NCI-H1694 (cell line): ENCODE measurements around the gene RAD18.

Source experiments
- DNase-seq: peaks from one replicate; lab custom pipeline; 2025; lab: John Stamatoyannopoulos, UW

The RAD18 gene

GRCh38 chr3:8963137-8963853 lies at the start of gene RAD18:
Gene RAD18 (minus strand): TSS chr3:8963472. CDS start chr3:8963385, 87 bp downstream.
- peak; percentile 36 for DNase-seq

DNA sequence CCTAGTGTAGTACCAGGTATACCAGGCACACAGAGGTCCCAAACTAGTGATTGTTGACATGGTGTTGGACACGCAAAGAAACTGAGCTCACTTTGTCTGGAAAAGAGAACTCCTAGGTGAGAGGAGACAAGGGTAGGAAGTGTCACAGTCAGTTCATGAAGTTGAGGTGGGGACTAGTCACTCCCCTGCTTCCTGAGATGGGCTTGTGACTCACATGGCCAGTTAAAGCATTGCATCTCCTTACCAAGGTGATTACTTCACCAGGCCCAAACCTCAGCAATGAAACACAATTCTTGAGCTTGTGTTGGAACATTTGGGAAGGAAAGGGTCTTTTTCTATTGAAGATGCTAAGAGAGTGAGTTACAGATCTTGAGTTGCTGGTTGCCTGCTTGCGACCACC lies 49.2 kb upstream of the RAD18 start:
- DNase-seq = no peak

DNA sequence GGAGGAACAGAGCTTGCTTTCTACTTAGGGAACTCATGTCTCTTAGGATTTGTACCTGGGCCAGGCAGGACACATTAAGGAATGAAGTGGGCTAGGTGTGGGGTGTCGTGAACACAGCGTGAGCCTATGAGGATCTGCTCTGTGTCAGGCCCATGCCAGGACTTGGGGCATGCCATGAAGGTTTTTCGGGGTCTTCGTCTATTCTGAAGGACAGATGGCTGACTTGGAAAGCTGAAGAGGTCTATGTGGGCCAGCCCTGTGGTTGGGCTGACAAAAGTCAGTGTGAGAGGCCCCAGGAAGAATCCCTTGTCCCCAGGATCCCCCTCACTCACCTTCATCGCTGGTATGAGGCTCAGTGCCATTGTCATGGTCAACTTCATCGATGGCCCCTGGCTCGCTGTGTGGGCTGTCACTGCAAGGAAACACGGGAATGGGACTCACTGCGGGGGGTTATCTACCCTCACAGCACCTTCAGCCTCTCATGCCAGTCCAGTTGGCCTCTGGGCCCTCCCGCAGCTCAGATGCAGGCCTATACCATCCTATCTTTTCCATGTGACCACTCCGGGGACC lies 46.8 kb upstream of the RAD18 start:
- DNase-seq = no peak

GRCh38 chr3:9008550-9009255 lies 45.4 kb upstream of the RAD18 start:
- no peak for DNase-seq

- DNase-seq = no peak
Measured at GRCh38 chr3:9007928-9008327, 44.7 kb upstream of the RAD18 start.

- no peak for DNase-seq
Measured at GRCh38 chr3:9007213-9007612, 43.9 kb upstream of the RAD18 start.

GRCh38 chr3:9000041-9000440 lies 36.8 kb upstream of the RAD18 start:
- no peak for DNase-seq

GRCh38 chr3:8997151-8997550 lies 33.9 kb upstream of the RAD18 start:
- DNase-seq = no peak

GRCh38 chr3:8996681-8997121 lies 33.4 kb upstream of the RAD18 start:
- DNase-seq = no peak

GRCh38 chr3:8996216-8996615 lies 32.9 kb upstream of the RAD18 start:
- DNase-seq = no peak

GRCh38 chr3:8994226-8994625 lies 31.0 kb upstream of the RAD18 start:
- DNase-seq = no peak

DNA sequence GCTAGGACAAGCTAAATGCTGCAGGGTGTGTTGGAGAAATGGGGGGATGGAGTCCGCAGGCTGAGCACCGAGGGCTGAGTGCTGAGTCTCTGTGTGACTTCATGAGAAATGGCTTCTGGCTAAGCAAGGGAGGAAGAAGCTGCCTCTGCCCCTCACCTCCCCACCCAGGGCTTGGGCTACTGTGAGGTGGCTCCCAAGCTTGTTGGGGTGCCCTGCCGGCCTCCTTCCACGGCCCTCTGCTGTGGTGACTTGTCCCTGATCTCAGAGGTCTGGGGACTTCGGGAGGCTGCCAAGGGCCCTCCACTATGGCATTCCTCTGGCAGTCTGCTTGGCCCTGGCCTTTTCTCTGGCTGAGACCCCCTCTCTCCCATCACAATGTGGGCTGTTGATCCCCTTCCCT lies 30.1 kb upstream of the RAD18 start:
- DNase-seq = no peak

DNA sequence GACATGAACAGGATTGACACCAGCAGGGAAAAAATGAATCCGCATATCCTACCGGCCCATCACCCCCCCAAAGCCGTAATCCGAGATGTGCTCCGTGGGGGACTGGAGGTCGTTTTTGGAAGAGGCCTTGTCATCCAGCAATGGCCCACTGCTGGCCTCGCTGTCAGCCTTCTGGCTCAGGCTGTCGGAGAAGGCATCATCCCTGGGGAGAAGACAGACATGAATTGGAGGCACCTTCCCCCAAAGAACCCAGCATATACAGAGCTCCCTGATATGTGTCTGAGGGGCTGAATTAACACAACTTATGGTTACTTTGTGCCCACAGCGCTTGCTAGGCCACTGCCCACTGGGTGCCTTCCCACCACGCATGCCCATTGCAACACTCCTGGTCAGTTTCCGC lies 29.6 kb upstream of the RAD18 start:
- no peak for DNase-seq

GRCh38 chr3:8992199-8992598 lies 28.9 kb upstream of the RAD18 start:
- DNase-seq = no peak

DNA sequence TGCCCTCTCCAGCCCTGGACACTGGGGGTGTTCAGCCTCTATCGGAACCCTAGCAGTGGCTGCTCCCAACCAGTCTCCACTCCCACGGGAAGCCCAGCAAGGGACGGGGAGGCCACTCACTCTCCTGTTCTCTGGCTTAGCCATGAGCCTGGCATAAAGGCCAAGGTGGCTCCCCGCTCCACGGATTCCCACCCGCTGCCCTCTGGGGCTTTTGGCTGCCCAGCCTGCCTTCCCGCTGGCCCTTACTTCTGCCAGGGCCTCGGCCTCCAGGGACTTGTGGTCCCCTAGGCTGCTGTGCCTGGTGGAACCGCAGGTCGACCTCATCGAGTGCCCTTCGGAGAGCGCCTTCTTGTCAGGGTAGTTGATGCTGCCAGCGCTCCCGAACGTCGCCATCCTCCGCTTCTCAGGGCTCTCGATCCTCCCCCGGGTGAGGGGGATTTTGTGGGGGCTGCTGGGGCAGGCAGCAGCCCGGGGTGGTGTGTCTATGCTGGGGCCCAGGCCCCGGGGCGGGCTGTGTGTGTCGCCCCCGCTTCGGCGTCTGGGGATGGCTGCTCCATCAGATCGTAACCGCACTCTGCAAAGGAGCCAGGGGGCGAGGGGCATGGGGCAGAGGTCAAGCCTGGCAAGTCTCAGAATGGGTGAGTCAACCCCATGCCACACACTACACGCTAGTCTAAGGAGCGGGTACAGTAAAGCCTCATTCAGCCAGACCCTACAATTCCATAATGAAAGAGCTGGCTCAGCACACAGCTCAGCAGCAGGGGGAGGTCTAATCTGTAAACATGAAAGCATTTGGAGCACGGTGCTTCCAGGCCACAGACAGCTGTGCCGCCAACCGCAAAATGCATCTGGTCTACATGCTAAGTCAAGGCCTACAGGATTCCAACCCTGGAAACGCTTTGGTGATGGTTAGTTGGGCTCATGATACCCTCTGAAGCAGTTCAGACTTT lies 27.3 kb upstream of the RAD18 start:
- peak; percentile 64 for DNase-seq

DNA sequence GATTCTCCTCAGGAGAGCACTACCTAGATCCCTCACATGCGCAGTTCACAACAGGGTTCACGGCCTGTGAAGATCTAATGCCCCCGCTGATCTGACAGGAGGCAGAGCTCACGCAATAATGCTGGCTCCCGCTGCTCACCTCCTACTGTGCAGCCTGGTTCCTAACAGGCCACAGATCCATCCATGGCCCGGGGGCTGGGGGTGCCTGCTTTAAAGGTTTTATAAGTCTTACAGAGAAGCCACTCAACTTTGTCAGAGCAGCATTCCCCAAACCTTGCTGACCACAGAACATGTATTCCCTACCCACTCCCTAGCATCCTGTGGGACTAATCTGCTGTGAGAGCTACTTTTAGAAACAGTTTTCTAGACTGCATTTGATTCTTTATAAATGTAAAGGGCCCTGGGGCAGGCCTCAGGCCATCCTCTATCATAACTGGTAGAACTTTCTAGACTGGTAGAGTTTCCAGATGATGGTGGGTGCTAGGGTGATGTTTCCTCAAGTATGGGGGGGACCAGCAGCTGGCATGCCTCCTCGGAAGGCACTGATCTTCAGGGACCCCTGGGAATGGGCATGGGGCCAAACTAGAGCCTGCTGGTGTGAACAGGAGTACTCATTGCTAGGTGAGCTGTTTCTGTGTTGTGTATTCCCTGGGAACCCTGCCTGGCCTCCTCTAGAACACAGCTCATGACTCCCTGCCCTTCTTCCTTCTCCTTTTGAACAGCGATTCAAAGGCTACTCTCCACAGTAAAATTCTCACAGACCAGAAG lies 25.7 kb upstream of the RAD18 start:
- DNase-seq = no peak

DNA sequence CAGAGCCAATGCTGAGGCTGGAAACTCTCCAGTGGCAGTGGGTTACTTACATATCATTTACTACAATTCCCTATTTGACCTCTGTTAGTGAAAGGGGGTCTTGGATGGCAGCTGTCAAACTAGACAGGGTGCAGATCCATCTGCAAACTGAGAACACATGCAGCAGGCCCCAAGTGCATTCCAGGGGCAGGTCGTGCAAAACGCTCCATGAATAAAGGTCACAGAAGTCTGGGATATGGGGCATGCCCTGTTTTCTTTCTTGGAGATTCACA lies 25.0 kb upstream of the RAD18 start:
- DNase-seq = no peak

GRCh38 chr3:8987645-8988383 lies 24.5 kb upstream of the RAD18 start:
- DNase-seq = peak; percentile 15

DNA sequence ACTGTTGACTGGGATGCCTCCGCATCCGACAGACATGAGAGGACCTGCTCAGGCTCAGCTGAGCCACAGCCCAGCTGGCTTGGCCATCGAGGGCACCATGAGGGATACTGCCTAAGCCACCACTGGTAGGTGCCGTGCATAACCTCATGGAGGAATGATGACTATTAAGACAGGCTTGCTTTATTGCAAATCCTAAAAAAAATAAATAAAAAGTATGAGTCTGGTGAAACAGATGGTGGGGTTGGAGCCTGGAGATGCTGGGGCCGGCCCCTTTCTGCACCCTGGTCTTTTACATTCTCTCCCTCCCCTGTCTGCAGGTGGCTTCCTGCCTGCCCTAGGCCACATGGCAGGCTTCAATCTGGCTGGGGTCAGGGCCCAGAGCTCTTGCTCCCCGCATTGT lies 24.0 kb upstream of the RAD18 start:
- DNase-seq = no peak

DNA sequence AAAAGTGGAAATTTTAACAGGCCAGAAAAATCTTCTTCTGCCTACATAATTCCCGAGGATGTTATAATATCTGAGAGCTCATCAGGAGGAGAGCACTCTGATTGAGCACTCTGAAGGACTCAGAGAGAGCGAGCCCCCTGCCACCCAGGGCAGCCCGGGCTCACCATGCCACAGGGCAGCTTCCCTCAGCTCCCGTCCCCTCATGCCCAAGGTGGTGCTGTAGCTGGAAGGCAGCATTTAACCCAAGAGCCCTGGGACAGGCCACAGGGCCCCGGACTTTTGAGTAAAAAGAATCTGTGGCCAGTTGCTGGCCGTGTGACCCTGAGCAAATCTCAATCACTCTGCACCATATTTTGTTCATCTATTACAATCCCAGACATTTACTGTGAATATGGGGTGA lies 23.5 kb upstream of the RAD18 start:
- DNase-seq = no peak

DNA sequence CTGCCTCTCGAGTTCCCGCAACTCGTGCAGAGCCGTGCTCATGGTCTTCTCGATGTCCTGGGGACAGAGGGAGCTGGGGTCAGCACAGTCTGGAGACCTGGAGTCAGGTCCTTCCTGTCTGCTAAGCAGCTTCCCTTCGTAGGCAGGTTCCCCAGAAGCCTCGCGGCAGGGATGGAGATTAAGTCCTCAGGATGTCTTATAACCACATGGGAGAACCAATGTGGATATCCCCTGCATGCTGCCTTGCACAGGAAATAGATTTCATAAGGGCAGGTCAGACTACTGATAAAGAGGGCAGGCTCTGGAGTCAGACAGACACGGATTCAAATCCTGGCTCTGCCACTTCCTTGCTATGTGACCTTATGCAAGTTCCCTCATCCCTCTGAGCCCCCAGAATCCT lies 22.6 kb upstream of the RAD18 start:
- DNase-seq = no peak
